Activated naive CD8-positive, alpha-beta T cell treated with anti-CD3 and anti-CD28 coated beads, Interleukin-2, amount 50 U/mL, for 16 hours (primary cell): Measurements from ENCODE around the gene POU2F3.
"Not testable (repeated sequence)": the region's sequence is repeated elsewhere in the genome, so short reads cannot be mapped to it uniquely, and the experiment has no call there.

Experiments
- DNase-seq: peaks from one replicate; pipeline ENCODE4 v3.0.0-alpha.2; 2020; ENCODE audit warnings: low read depth, low spot score

Gene POU2F3

GRCh38 chr11:120249279-120250262, 9.6 kb downstream of the POU2F3 start:
- DNase-seq, result no peak

GRCh38 chr11:120253377-120253776, 13.4 kb downstream of the POU2F3 start:
- DNase-seq, result not testable (repeated sequence)

GRCh38 chr11:120254788-120255518, 15.0 kb downstream of the POU2F3 start:
- DNase-seq, result no peak

- DNase-seq, result no peak
Measured at GRCh38 chr11:120255519-120255866, 15.6 kb downstream of the POU2F3 start.

GRCh38 chr11:120256178-120256577, 16.2 kb downstream of the POU2F3 start:
- DNase-seq, result no peak

GRCh38 chr11:120256779-120257178, 16.8 kb downstream of the POU2F3 start:
- DNase-seq, result no peak

GRCh38 chr11:120257346-120257745, 17.4 kb downstream of the POU2F3 start:
- DNase-seq, result no peak

GRCh38 chr11:120258661-120259060, 18.7 kb downstream of the POU2F3 start:
- no peak for DNase-seq

GRCh38 chr11:120259241-120259640, 19.3 kb downstream of the POU2F3 start:
- no peak for DNase-seq

- no peak for DNase-seq
Measured at GRCh38 chr11:120259988-120260565, 20.1 kb downstream of the POU2F3 start.

- no peak for DNase-seq
Measured at GRCh38 chr11:120260616-120261015, 20.7 kb downstream of the POU2F3 start.

GRCh38 chr11:120261321-120261720, 21.4 kb downstream of the POU2F3 start:
- no peak for DNase-seq

GRCh38 chr11:120261931-120262330, 22.0 kb downstream of the POU2F3 start:
- DNase-seq, result no peak

GRCh38 chr11:120267319-120267718, 27.4 kb downstream of the POU2F3 start:
- DNase-seq, result no peak

- DNase-seq, result no peak
Measured at GRCh38 chr11:120268686-120269085, 28.7 kb downstream of the POU2F3 start.

- no peak for DNase-seq
Measured at GRCh38 chr11:120270386-120270785, 30.4 kb downstream of the POU2F3 start.

GRCh38 chr11:120271672-120272071, 31.7 kb downstream of the POU2F3 start:
- DNase-seq, result no peak

GRCh38 chr11:120272303-120272702, 32.4 kb downstream of the POU2F3 start:
- no peak for DNase-seq

GRCh38 chr11:120273432-120273831, 33.5 kb downstream of the POU2F3 start:
- no peak for DNase-seq

GRCh38 chr11:120273956-120274355, 34.0 kb downstream of the POU2F3 start:
- DNase-seq, result not testable (repeated sequence)

GRCh38 chr11:120279502-120279901, 39.6 kb downstream of the POU2F3 start:
- no peak for DNase-seq

- DNase-seq, result no peak
Measured at GRCh38 chr11:120280600-120281051, 40.7 kb downstream of the POU2F3 start.
